ENCODE results near the gene MPDU1. TPM values are rescaled to one million over a fixed set of nuclear protein-coding genes. Genes with fewer than 3 reads are reported as not detected.

Gene MPDU1
- total and polyA plus RNA-seq, 2 of the 13 experiments (the other 11 are each of a cell fraction or from before 2014, with no cell fraction given), result 112 to 167 TPM

- TF ChIP-seq THYN1 (CRISPR knock-in tag; IDR thresholded peaks at IDR 0.05; ENCODE audit: borderline replicate concordance, low read depth) (no peak), SP1 (IDR thresholded peaks at IDR 0.05) (no peak), SP1 (CRISPR knock-in tag; IDR thresholded peaks at IDR 0.05) (peak; percentile 21), SNAPC4 (CRISPR knock-in tag; IDR thresholded peaks at IDR 0.05) (0 out of 2 replicates have a peak, but pooled peaks have one; percentile 35), ZNF225 (CRISPR knock-in tag; IDR thresholded peaks at IDR 0.05) (0 out of 2 replicates have a peak, but pooled peaks have one; percentile 5), ZBTB7A (CRISPR knock-in tag; IDR thresholded peaks at IDR 0.05) (no peak), PHF5A (CRISPR knock-in tag; IDR thresholded peaks at IDR 0.05; ENCODE audit: low read depth, unreplicated experiment) (peak; percentile 6), PCBP1 (IDR thresholded peaks at IDR 0.05; ENCODE audit: borderline replicate concordance, low read depth, low read length) (peak; percentile 38; the same call in 1 of the 2 replicates), ZFP36 (IDR thresholded peaks at IDR 0.05; ENCODE audit: borderline replicate concordance, low read depth, low read length, partially characterized antibody) (no peak), UBTF (CRISPR knock-in tag; IDR thresholded peaks at IDR 0.05) (no peak; the same call in 1 of the 2 replicates), ARNTL (CRISPR knock-in tag; IDR thresholded peaks at IDR 0.05) (peak; percentile 49), REL (CRISPR knock-in tag; conservative IDR thresholded peaks at IDR 0.05) (no peak), ZFP37 (CRISPR knock-in tag; IDR thresholded peaks at IDR 0.05; ENCODE audit: borderline replicate concordance) (no peak), ZBTB3 (CRISPR knock-in tag; IDR thresholded peaks at IDR 0.05; ENCODE audit: borderline replicate concordance, low read depth) (0 out of 2 replicates have a peak, but pooled peaks have one; percentile 30), MEF2D (CRISPR knock-in tag; IDR thresholded peaks at IDR 0.05) (0 out of 2 replicates have a peak, but pooled peaks have one; percentile 3), KLF9 (CRISPR knock-in tag; IDR thresholded peaks at IDR 0.05; ENCODE audit: low read depth) (no peak), HOXA7 (CRISPR knock-in tag; IDR thresholded peaks at IDR 0.05) (no peak), ZSCAN9 (CRISPR knock-in tag; IDR thresholded peaks at IDR 0.05; ENCODE audit: borderline replicate concordance) (no peak)
- TF ChIP-seq, protein P1, sequence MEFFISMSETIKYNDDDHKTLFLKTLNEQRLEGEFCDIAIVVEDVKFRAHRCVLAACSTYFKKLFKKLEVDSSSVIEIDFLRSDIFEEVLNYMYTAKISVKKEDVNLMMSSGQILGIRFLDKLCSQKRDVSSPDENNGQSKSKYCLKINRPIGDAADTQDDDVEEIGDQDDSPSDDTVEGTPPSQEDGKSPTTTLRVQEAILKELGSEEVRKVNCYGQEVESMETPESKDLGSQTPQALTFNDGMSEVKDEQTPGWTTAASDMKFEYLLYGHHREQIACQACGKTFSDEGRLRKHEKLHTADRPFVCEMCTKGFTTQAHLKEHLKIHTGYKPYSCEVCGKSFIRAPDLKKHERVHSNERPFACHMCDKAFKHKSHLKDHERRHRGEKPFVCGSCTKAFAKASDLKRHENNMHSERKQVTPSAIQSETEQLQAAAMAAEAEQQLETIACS (CRISPR knock-in tag; IDR thresholded peaks at IDR 0.05), result peak; percentile 73; the same call in 1 of the 2 replicates
- TF ChIP-seq, protein P2, sequence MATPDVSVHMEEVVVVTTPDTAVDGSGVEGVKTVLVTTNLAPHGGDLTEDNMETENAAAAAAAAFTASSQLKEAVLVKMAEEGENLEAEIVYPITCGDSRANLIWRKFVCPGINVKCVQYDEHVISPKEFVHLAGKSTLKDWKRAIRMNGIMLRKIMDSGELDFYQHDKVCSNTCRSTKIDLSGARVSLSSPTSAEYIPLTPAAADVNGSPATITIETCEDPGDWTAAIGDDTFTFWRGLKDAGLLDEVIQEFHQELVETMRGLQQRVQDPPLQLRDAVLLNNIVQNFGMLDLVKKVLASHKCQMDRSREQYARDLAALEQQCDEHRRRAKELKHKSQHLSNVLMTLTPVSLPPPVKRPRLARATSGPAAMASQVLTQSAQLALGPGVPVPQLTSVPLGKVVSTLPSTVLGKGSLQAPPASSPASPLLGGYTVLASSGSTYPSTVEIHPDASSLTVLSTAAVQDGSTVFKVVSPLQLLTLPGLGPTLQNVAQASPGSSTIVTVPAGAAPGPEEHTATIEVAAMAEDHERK (CRISPR knock-in tag; IDR thresholded peaks at IDR 0.05; ENCODE audit: low read depth), result peak; percentile 63; the same call in 1 of the 2 replicates
These were observed 22.0 kb upstream of the MPDU1 start, which contains the start of gene SENP3 (continued) for GRCh38 chr17:7561589-7562207.

All from HepG2 (cell line).